Jurkat, Clone E6-1 (cell line): Measurements from ENCODE around the gene SRGAP3.

Source experiments
- DNase-seq: peaks from one replicate; pipeline ENCODE4 v3.0.0-alpha.2; 2011; ENCODE audit warnings: low read depth, low spot score
- H3K4me3 ChIP-seq: 2 replicates; pipeline ENCODE4 v1.5.1; 2011; ENCODE audit warnings: mild to moderate bottlenecking, low read length, control low read depth, moderate library complexity

Gene SRGAP3

GRCh38 chr3:8945890-8946600 lies 303.4 kb downstream of the SRGAP3 start:
- DNase-seq = no peak
- no peak overlapping the region for H3K4me3 ChIP-seq

- H3K4me3 ChIP-seq = no peak overlapping the region
- DNase-seq = no peak
These were observed 306.5 kb downstream of the SRGAP3 start for GRCh38 chr3:8942746-8943488.

DNA sequence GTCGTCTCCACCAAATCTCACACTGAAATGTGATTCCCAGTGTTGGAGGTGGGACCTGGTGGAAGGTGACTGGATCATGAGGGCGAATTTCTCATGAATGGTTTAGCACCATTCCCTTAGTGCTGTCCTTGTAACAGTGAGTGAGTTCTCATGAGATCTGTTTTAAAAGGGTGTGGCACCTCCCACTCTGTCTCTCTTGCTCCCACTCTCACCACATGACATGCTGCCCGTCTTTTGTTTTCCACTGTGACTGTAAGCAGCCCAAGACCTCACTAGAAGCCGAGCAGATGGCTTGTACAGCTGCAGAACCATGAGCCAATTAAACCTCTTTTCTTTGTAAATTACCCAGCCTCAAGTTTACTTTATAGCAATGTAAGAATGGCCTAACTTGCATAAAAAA lies 307.3 kb downstream of the SRGAP3 start:
- DNase-seq = no peak
- H3K4me3 ChIP-seq = no peak overlapping the region

- no peak overlapping the region for H3K4me3 ChIP-seq
- DNase-seq = peak; percentile 25
These were observed 311.4 kb downstream of the SRGAP3 start for GRCh38 chr3:8938021-8938420.

GRCh38 chr3:8937064-8938020 lies 312.1 kb downstream of the SRGAP3 start:
- no peak for DNase-seq
- no peak overlapping the region for H3K4me3 ChIP-seq

DNA sequence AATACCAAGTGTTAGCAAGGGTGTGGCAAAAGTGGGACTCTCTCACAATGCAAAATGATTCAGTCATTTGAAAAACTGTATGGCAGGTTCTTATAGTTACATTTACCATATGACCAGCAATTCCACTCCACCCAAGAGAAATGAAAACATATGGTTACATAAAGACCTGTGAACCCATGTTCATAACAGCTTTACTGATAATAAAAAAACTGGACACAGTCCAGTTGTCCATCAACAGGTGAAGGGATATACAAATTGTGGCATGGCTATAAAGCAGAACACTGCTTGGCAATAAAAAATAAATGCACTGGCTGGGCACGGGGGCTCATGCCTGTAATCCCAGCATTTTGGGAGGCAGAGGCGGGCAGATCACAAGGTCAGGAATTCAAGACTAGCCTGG lies 316.9 kb downstream of the SRGAP3 start:
- DNase-seq = no peak
- H3K4me3 ChIP-seq = no peak overlapping the region

GRCh38 chr3:8931342-8931741 lies 318.1 kb downstream of the SRGAP3 start:
- H3K4me3 ChIP-seq = no peak overlapping the region
- DNase-seq = no peak
